K562 (cell line): Measurements from ENCODE around the gene POC1B. TPM values are rescaled to one million over a fixed set of nuclear protein-coding genes. Genes with fewer than 3 reads are reported as not detected.

Experiments used
- ARHGAP35 ChIP-seq: fragments of 450-650 bp; IDR thresholded peaks from 2 replicates; pipeline ENCODE4 v1.6.1; 2018; ENCODE audit not compliant: partially characterized antibody
- ARID1B ChIP-seq: fragments of 450-650 bp; IDR thresholded peaks from 2 replicates; pipeline ENCODE4 v1.6.1; 2016; ENCODE audit warnings: antibody characterized with exemption, mild to moderate bottlenecking, inconsistent platforms
- ATF1 ChIP-seq, 2 experiments: fragments of 450-650 bp in 1 of 2; IDR thresholded peaks; 2 replicates each; pipeline ENCODE4 v1.6.1; 2016; ENCODE audit warnings: missing compliant biosample characterization in 1 of 2, missing genetic modification characterization in 1 of 2
- BMI1 ChIP-seq: fragments of 150-350 bp; IDR thresholded peaks from 2 replicates; pipeline ENCODE4 v1.6.1; 2014; ENCODE audit warnings: low read length
- CBFA2T2 ChIP-seq: fragments of 450-650 bp; conservative IDR thresholded peaks from 2 replicates; pipeline ENCODE4 v1.6.1; 2017; ENCODE audit warnings: mild to moderate bottlenecking
- CBFA2T3 ChIP-seq: fragments of 450-650 bp; IDR thresholded peaks from 2 replicates; pipeline ENCODE4 v1.6.1; 2017
- CBFB ChIP-seq: sonication (generic); formaldehyde crosslinking; IDR thresholded peaks from 2 replicates; pipeline ENCODE4 v1.4.0; 2020; ENCODE audit warnings: mild to moderate bottlenecking, missing genetic modification reagents
- CREB3L1 ChIP-seq: fragments of 450-650 bp; IDR thresholded peaks from 2 replicates; pipeline ENCODE4 v1.6.1; 2014; ENCODE audit warnings: low read depth, mild to moderate bottlenecking, moderate library complexity, borderline replicate concordance
- ELF2 ChIP-seq: fragments of 250-450 bp; sonication (Bioruptor Pico); IDR thresholded peaks from 2 replicates; pipeline ENCODE4 v1.5.0; 2021; ENCODE audit warnings: mild to moderate bottlenecking
- JUND ChIP-seq, 2 experiments: IDR thresholded peaks; 2 replicates in 1 of 2; 3 replicates in 1 of 2; pipeline ENCODE4 v1.6.1; 2011; ENCODE audit warnings: borderline replicate concordance in 2 of 2, low read depth in 2 of 2, low read length in 2 of 2, improper control_type of control experiment in 1 of 2, missing biosample characterization in 1 of 2, missing genetic modification characterization in 1 of 2, missing genetic modification reagents in 1 of 2
- KDM2B ChIP-seq: fragments of 250-450 bp; sonication (Bioruptor Pico); IDR thresholded peaks from 2 replicates; pipeline ENCODE4 v1.8.0; 2021; ENCODE audit warnings: mild to moderate bottlenecking, moderate library complexity
- NBN ChIP-seq: fragments of 450-650 bp; IDR thresholded peaks from 2 replicates; pipeline ENCODE4 v1.6.1; 2016; ENCODE audit warnings: low read depth, mild to moderate bottlenecking
- NFRKB ChIP-seq: fragments of 450-650 bp; IDR thresholded peaks from 2 replicates; pipeline ENCODE4 v1.6.1; 2016; ENCODE audit warnings: low read depth
- PREB ChIP-seq: sonication (generic); formaldehyde crosslinking; IDR thresholded peaks from 2 replicates; pipeline ENCODE4 v1.8.1; 2023; ENCODE audit warnings: mild to moderate bottlenecking, missing genetic modification reagents
- RAD51 ChIP-seq: fragments of 450-650 bp; IDR thresholded peaks from 2 replicates; pipeline ENCODE4 v1.7.1; 2016; ENCODE audit warnings: low read depth, mild to moderate bottlenecking, borderline replicate concordance
- SFPQ ChIP-seq: fragments of 200-400 bp; formaldehyde crosslinking; IDR thresholded peaks from 2 replicates; pipeline ENCODE4 v1.6.1; 2017; ENCODE audit warnings: mild to moderate bottlenecking, low read depth, low read length, moderate library complexity
- SMAD4 ChIP-seq: fragments of 250-450 bp; sonication (Bioruptor Pico); conservative IDR thresholded peaks from 2 replicates; pipeline ENCODE4 v1.8.0; 2021; ENCODE audit warnings: inconsistent platforms, mild to moderate bottlenecking, moderate library complexity
- SMARCA4 ChIP-seq: fragments of 450-650 bp; IDR thresholded peaks from 2 replicates; pipeline ENCODE4 v1.6.1; 2016
- SUPT5H ChIP-seq: fragments of 450-650 bp; IDR thresholded peaks from 2 replicates; pipeline ENCODE4 v1.6.1; 2016
- TEAD4 ChIP-seq, 2 experiments: sonication (generic) in 1 of 2; formaldehyde crosslinking in 1 of 2; IDR thresholded peaks; 2 replicates each; pipeline versions ENCODE4 v1.6.1 to v1.8.0; 2012 to 2022; ENCODE audit warnings: borderline replicate concordance in 1 of 2, inconsistent platforms in 1 of 2, low read length in 1 of 2, mild to moderate bottlenecking in 1 of 2, missing genetic modification reagents in 1 of 2
- TGIF2 ChIP-seq: sonication (generic); formaldehyde crosslinking; IDR thresholded peaks from 2 replicates; pipeline ENCODE4 v1.8.1; 2022; ENCODE audit warnings: mild to moderate bottlenecking, missing genetic modification reagents, moderate library complexity
- U2AF1 ChIP-seq: fragments of 200-400 bp; formaldehyde crosslinking; optimal IDR thresholded peaks from 2 replicates; pipeline ENCODE3; 2017; ENCODE audit warnings: mild to moderate bottlenecking, low read depth, low read length, moderate library complexity
- ZC3H8 ChIP-seq: fragments of 450-650 bp; IDR thresholded peaks from 2 replicates; pipeline ENCODE4 v1.6.1; 2017
- ZNF224 ChIP-seq: sonication (generic); formaldehyde crosslinking; IDR thresholded peaks from 2 replicates; pipeline ENCODE4 v1.8.0; 2022; ENCODE audit warnings: mild to moderate bottlenecking, missing genetic modification reagents
- ZNF253 ChIP-seq: fragments of 250-450 bp; sonication (Bioruptor Pico); conservative IDR thresholded peaks from 2 replicates; pipeline ENCODE4 v1.6.1; 2021; ENCODE audit warnings: mild to moderate bottlenecking
- ZNF282 ChIP-seq: sonication (generic); formaldehyde crosslinking; IDR thresholded peaks from 2 replicates; pipeline ENCODE4 v1.8.1; 2023; ENCODE audit warnings: missing genetic modification reagents
- ZNF347 ChIP-seq: fragments of 450-650 bp; formaldehyde crosslinking; IDR thresholded peaks from 2 replicates; pipeline ENCODE4 v1.4.0; 2020; ENCODE audit warnings: low read depth, mild to moderate bottlenecking, moderate library complexity
- ZNF445 ChIP-seq: fragments of 250-450 bp; sonication (Bioruptor Pico); IDR thresholded peaks from 2 replicates; pipeline ENCODE4 v1.4.0; 2020; ENCODE audit warnings: low read depth, mild to moderate bottlenecking, moderate library complexity
- polyA plus RNA-seq, 8 experiments: library from polyadenylated mRNA; depleted of rRNA in 4 of 8; stranded (reverse) in 5 of 8; unstranded in 3 of 8; fragments of >200 nt; fragmentation: Nextera tagmentation in 2 of 8; fragmentation: Illumina TruSeq in 1 of 8; extraction: Ambion mirVana in 2 of 8; extraction: Trizol in 1 of 8; gene quantifications; 2 replicates each; pipeline versions ENCODE4 v1.2.1 to v1.2.3, GENCODE V29; 2011 to 2014; ENCODE audit warnings: inconsistent platforms in 1 of 8, missing spikeins in 1 of 8
- total RNA-seq, 7 experiments: library from RNA; depleted of rRNA in 6 of 7; stranded (reverse); fragments of >200 nt in 6 of 7; fragmentation: Illumina TruSeq in 2 of 7; extraction: Trizol in 2 of 7; gene quantifications; 2 replicates each; pipeline versions ENCODE4 v1.2.1 to v1.2.3, GENCODE V29; 2011 to 2021; ENCODE audit warnings: low replicate concordance in 1 of 7

POC1B gene
- total and polyA plus RNA-seq, 9 of the 15 experiments (the other 6 are each of a cell fraction or from before 2014, with no cell fraction given) = 4.5 to 16.1 (median 10.4) TPM

- no peak for TF ChIP-seq NBN
- no peak for TF ChIP-seq SUPT5H
- no peak for TF ChIP-seq ZNF445
- TF ChIP-seq TEAD4 (IDR thresholded peaks at IDR 0.05; ENCODE audit: low read length) = peak; percentile 76
- TF ChIP-seq TEAD4 (CRISPR knock-in tag; IDR thresholded peaks at IDR 0.05; ENCODE audit: borderline replicate concordance) = no peak
- no peak for TF ChIP-seq ELF2 (CRISPR knock-in tag)
- TF ChIP-seq CBFA2T2 = peak; percentile 60
- no peak for TF ChIP-seq JUND (IDR thresholded peaks at IDR 0.05; ENCODE audit: borderline replicate concordance, low read depth, low read length)
- TF ChIP-seq JUND (tag; IDR thresholded peaks at IDR 0.05; ENCODE audit: borderline replicate concordance, low read depth, low read length) = no peak
- no peak for TF ChIP-seq ZC3H8
- TF ChIP-seq U2AF1 = no peak
- TF ChIP-seq CREB3L1 = peak; percentile 37; the same call in 1 of the 2 replicates
- no peak for TF ChIP-seq PREB (CRISPR knock-in tag)
- TF ChIP-seq SMAD4 (CRISPR knock-in tag) = peak; percentile 88
- no peak for TF ChIP-seq NFRKB
- TF ChIP-seq ZNF282 (CRISPR knock-in tag) = no peak
- no peak for TF ChIP-seq ARHGAP35
- peak; percentile 76 for TF ChIP-seq CBFA2T3
- peak; percentile 71 for TF ChIP-seq ARID1B
- no peak for TF ChIP-seq ATF1 (CRISPR knock-in tag; IDR thresholded peaks at IDR 0.05)
- TF ChIP-seq ATF1 (tag; IDR thresholded peaks at IDR 0.05) = no peak
- TF ChIP-seq SFPQ = no peak
- TF ChIP-seq RAD51 = no peak
- TF ChIP-seq ZNF253 = no peak
- no peak for TF ChIP-seq TGIF2 (CRISPR knock-in tag)
- TF ChIP-seq BMI1 = no peak
- no peak for TF ChIP-seq CBFB
- no peak for TF ChIP-seq ZNF224
- TF ChIP-seq KDM2B = no peak
- TF ChIP-seq SMARCA4 = 0 out of 2 replicates have a peak, but pooled peaks have one; percentile 23
- no peak for TF ChIP-seq ZNF347 (CRISPR knock-in tag)
Observed at GRCh38 chr12:89544022-89544421, 18.2 kb upstream of the POC1B start (continued).
